Activated naive CD8-positive, alpha-beta T cell treated with anti-CD3 and anti-CD28 coated beads, Interleukin-2, amount 50 U/mL, for 24 hours (primary cell): ENCODE results near the gene ACTR3C.

ENCODE experiments used
- ATAC-seq: fragments of 150-1000 bp; cut with Tn5 transposase; one replicate; pipeline ENCODE4 v1.10.0; 2021
- DNase-seq: peaks from one replicate; pipeline ENCODE4 v3.0.0; 2021
- H3K27ac Mint-ChIP-seq: one replicate; pipeline ENCODE4 v1.8.0; 2021; ENCODE audit warnings: mild to moderate bottlenecking, mixed read lengths
- H3K27me3 Mint-ChIP-seq: one replicate; pipeline ENCODE4 v1.8.0; 2021; ENCODE audit warnings: mixed read lengths
- H3K36me3 Mint-ChIP-seq: one replicate; pipeline ENCODE4 v1.8.0; 2021; ENCODE audit warnings: low read depth, mixed read lengths
- H3K4me1 Mint-ChIP-seq: one replicate; pipeline ENCODE4 v1.8.0; 2021; ENCODE audit warnings: mixed read lengths
- H3K4me3 Mint-ChIP-seq: one replicate; pipeline ENCODE4 v1.8.0; 2021; ENCODE audit warnings: mild to moderate bottlenecking, moderate library complexity, mixed read lengths
- H3K9me3 Mint-ChIP-seq: one replicate; pipeline ENCODE4 v1.8.0; 2021; ENCODE audit warnings: mixed read lengths

Gene ACTR3C

GRCh38 chr7:150334108-150334507 is 10.8 kb upstream of the ACTR3C start:
- Mint-ChIP-seq H3K27ac (no peak overlapping the region), H3K9me3 (no peaks in the 10 kb centered on the region), H3K4me1 (no peaks in the 10 kb centered on the region), H3K4me3 (no peak overlapping the region), H3K27me3 (peaks cover under 1% of the 10 kb centered on the region), H3K36me3 (peaks cover 8% of the 10 kb centered on the region)
- DNase-seq: no peak
- ATAC-seq: no peak

- Mint-ChIP-seq H3K27ac (no peak overlapping the region), H3K9me3 (no peaks in the 10 kb centered on the region), H3K36me3 (peaks cover 13% of the 10 kb centered on the region), H3K4me1 (no peaks in the 10 kb centered on the region), H3K27me3 (no peaks in the 10 kb centered on the region), H3K4me3 (no peak overlapping the region)
- no peak for DNase-seq
- ATAC-seq: no peak
Measured at GRCh38 chr7:150333659-150334058, 10.3 kb upstream of the ACTR3C start.

GRCh38 chr7:150332852-150333635 is 9.7 kb upstream of the ACTR3C start:
- Mint-ChIP-seq H3K4me1 (no peaks in the 10 kb centered on the region), H3K27ac (no peak overlapping the region), H3K4me3 (no peak overlapping the region), H3K36me3 (peaks cover 13% of the 10 kb centered on the region), H3K9me3 (no peaks in the 10 kb centered on the region), H3K27me3 (no peaks in the 10 kb centered on the region)
- no peak for DNase-seq
- ATAC-seq: no peak

- Mint-ChIP-seq H3K27ac (no peak overlapping the region), H3K4me1 (no peaks in the 10 kb centered on the region), H3K36me3 (peaks cover 24% of the 10 kb centered on the region)
Measured at GRCh38 chr7:150330211-150330885, 7.0 kb upstream of the ACTR3C start.

DNA sequence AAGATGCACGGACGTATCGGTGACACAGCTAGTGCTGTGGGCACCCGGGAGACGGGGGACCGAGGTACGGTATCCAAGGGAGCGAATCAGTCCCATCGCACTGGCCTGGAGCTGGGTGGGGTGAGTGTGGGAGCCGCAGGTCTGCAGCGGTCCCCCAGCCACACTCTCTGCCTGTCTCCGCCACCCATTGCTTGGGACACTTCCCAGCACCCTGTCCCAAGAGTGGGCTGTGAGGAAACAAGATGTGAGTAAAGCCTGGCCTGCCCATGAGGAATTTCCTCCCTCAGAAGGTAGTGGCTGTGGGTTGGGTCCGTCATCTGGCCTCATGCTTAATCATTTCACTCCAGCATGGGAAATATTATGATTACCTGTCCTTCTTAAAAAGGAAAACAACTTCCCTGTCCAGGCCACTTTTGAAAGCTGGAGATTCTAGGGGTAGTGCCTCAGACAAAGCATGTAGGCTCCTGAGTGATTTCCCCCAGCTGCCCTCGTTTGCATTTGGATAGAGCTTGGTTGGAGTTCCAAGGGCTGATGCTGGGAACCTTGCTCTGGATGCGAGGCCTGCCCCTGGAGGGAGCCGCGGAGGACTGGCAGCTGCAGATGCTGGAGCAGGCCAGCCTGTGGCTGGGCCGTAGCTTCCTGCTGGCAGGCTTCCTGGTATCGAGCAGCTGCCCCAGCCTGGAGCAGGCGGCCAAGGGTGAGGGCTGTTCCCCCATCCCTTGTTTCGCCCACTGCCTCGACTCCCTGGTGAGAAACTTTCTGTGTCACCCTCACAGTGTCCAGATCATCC is 6.2 kb upstream of the ACTR3C start:
- Mint-ChIP-seq H3K9me3 (no peaks in the 10 kb centered on the region), H3K27me3 (no peaks in the 10 kb centered on the region), H3K36me3 (peaks cover 31% of the 10 kb centered on the region), H3K4me3 (no peak overlapping the region), H3K27ac (no peak overlapping the region), H3K4me1 (peaks cover 7% of the 10 kb centered on the region)
- DNase-seq (no peak), ATAC-seq (no peak)

More at GRCh38 chr7:150330211-150330885, 7.0 kb upstream of the ACTR3C start:
- no peaks in the 10 kb centered on the region for H3K9me3 Mint-ChIP-seq
- no peak for DNase-seq
- H3K4me3 Mint-ChIP-seq: no peak overlapping the region
- no peak for ATAC-seq
- no peaks in the 10 kb centered on the region for H3K27me3 Mint-ChIP-seq

DNA sequence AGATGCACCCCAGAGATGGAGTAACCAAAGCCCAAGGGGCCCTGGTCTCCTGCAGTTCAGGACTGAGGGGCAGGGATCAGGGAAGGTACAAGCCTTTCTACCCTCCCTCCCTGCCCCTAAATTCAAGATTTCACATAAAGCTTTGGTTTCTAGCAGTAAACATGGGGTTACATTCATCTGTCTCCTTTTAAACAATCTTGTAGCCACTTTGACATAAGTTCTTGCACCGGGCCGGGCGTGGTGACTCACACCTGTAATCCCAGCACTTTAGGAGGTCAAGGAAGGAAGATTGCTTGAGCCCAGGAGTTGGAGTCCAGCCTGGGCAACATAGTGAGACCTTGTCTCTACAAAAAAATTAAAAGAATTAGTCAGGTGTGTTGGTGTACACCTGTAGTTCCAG is 4.0 kb upstream of the ACTR3C start:
- Mint-ChIP-seq H3K4me1 (peaks cover 21% of the 10 kb centered on the region), H3K4me3 (no peak overlapping the region), H3K36me3 (peaks cover 30% of the 10 kb centered on the region), H3K9me3 (no peaks in the 10 kb centered on the region), H3K27me3 (no peaks in the 10 kb centered on the region), H3K27ac (no peak overlapping the region)
- DNase-seq (no peak), ATAC-seq (no peak)

- Mint-ChIP-seq H3K27ac (no peak overlapping the region), H3K4me1 (peaks cover 26% of the 10 kb centered on the region), H3K36me3 (peaks cover 36% of the 10 kb centered on the region), H3K9me3 (no peaks in the 10 kb centered on the region), H3K27me3 (no peaks in the 10 kb centered on the region), H3K4me3 (no peak overlapping the region)
- ATAC-seq: no peak
- no peak for DNase-seq
Measured at GRCh38 chr7:150326657-150327268, 3.4 kb upstream of the ACTR3C start.

DNA sequence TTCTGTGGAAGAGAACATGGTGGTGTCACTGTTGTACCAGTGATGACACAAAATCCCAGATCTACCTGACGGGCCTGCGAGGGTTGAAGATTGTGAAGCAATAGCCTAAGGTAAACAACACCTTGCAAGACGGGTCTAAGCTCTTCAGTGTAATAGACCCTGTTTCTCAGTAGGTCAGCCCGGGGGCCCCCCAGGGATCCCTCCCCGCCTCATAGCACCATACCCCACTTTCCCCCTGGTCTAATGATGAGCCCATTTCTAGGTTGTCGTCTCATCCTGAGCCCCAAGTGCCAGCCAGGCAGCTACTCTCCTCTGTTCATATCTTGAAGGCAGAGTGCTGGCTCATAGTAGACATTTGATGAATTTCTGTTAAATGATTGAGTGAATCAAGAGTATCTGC is 2.6 kb upstream of the ACTR3C start:
- DNase-seq (no peak), ATAC-seq (no peak)
- no peak overlapping the region for H3K4me3 Mint-ChIP-seq
- H3K27ac Mint-ChIP-seq: no peak overlapping the region
- H3K27me3 Mint-ChIP-seq: no peaks in the 10 kb centered on the region
- H3K4me1 Mint-ChIP-seq: peaks cover 34% of the 10 kb centered on the region
- no peaks in the 10 kb centered on the region for H3K9me3 Mint-ChIP-seq
- peaks cover 34% of the 10 kb centered on the region for H3K36me3 Mint-ChIP-seq

- Mint-ChIP-seq H3K4me3 (peak overlapping the region; percentile 88), H3K27me3 (no peaks in the 10 kb centered on the region), H3K27ac (no peak overlapping the region), H3K9me3 (no peaks in the 10 kb centered on the region), H3K4me1 (peaks cover 39% of the 10 kb centered on the region), H3K36me3 (peaks cover 34% of the 10 kb centered on the region)
- DNase-seq: no peak
- no peak for ATAC-seq
Measured at GRCh38 chr7:150325110-150325611, 1.8 kb upstream of the ACTR3C start.

- H3K4me3 Mint-ChIP-seq: peak overlapping the region; percentile 88
- no peaks in the 10 kb centered on the region for H3K9me3 Mint-ChIP-seq
- peaks cover 34% of the 10 kb centered on the region for H3K36me3 Mint-ChIP-seq
- peaks cover 41% of the 10 kb centered on the region for H3K4me1 Mint-ChIP-seq
- H3K27me3 Mint-ChIP-seq: no peaks in the 10 kb centered on the region
- DNase-seq (no peak), ATAC-seq (no peak)
- peak overlapping the region; percentile 94 for H3K27ac Mint-ChIP-seq
Measured at GRCh38 chr7:150324373-150324961, 1.1 kb upstream of the ACTR3C start.

GRCh38 chr7:150323682-150324372 is 482 bp upstream of the ACTR3C start:
- peaks cover 31% of the 10 kb centered on the region for H3K36me3 Mint-ChIP-seq
- peak overlapping the region; percentile 94 for H3K27ac Mint-ChIP-seq
- H3K27me3 Mint-ChIP-seq: no peaks in the 10 kb centered on the region
- no peaks in the 10 kb centered on the region for H3K9me3 Mint-ChIP-seq
- H3K4me1 Mint-ChIP-seq: peaks cover 43% of the 10 kb centered on the region
- DNase-seq (no peak), ATAC-seq (peak; percentile 11)
- H3K4me3 Mint-ChIP-seq: peak overlapping the region; percentile 88

GRCh38 chr7:150322114-150322832 is 1.1 kb downstream of the ACTR3C start:
- H3K4me1 Mint-ChIP-seq: peaks cover 44% of the 10 kb centered on the region
- peaks cover 24% of the 10 kb centered on the region for H3K36me3 Mint-ChIP-seq
- DNase-seq: peak; percentile 63

DNA sequence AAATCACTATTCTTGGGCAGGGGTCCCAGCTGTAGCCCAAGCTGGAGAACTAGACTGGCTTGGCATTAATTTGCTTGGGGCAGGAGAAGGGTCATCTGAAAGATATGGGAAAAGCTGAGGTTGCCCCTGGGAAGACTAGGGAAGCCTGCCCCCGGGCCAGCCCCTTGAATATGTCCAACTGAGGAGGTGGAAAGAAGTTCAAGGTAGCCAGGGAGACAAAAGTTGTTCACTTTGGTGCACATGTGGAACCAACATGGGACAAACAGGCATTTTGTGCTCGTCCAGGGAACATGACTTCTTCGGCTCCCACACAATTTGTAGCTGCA is 1.6 kb downstream of the ACTR3C start:
- no peak for ATAC-seq
- H3K4me1 Mint-ChIP-seq: peaks cover 44% of the 10 kb centered on the region
- no peaks in the 10 kb centered on the region for H3K9me3 Mint-ChIP-seq
- peaks cover 18% of the 10 kb centered on the region for H3K36me3 Mint-ChIP-seq
- H3K27me3 Mint-ChIP-seq: no peaks in the 10 kb centered on the region
- DNase-seq: no peak
- H3K27ac Mint-ChIP-seq: peak overlapping the region; percentile 97
- peak overlapping the region; percentile 91 for H3K4me3 Mint-ChIP-seq

More at GRCh38 chr7:150322114-150322832, 1.1 kb downstream of the ACTR3C start:
- peak overlapping the region; percentile 91 for H3K4me3 Mint-ChIP-seq
- H3K27ac Mint-ChIP-seq: peak overlapping the region; percentile 97
- no peaks in the 10 kb centered on the region for H3K27me3 Mint-ChIP-seq
- no peaks in the 10 kb centered on the region for H3K9me3 Mint-ChIP-seq
- ATAC-seq: peak; percentile 15
